Daoy (cell line): Measurements from ENCODE around the gene UPF2. TPM values are rescaled to one million over a fixed set of nuclear protein-coding genes. Genes with fewer than 3 reads are reported as not detected.

Experiments
- DNase-seq: peaks from one replicate; pipeline ENCODE4 v3.0.0-alpha.2; 2015; ENCODE audit warnings: low read depth
- total RNA-seq: library from RNA; depleted of rRNA; stranded (reverse); fragments of >200 nt; shearing (Covaris generic); gene quantifications from 2 replicates; pipeline ENCODE4 v1.2.3, GENCODE V29; 2014

UPF2 gene
- total RNA-seq, 1 experiment from 2014 or later = 14.2 TPM

- no peak for DNase-seq
Measured at GRCh38 chr10:11961771-11962170, 80.8 kb downstream of the UPF2 start.

GRCh38 chr10:11959966-11960365 is 82.6 kb downstream of the UPF2 start:
- no peak for DNase-seq

- DNase-seq = no peak
Measured at GRCh38 chr10:11958956-11959355, 83.7 kb downstream of the UPF2 start.

- no peak for DNase-seq
Measured at GRCh38 chr10:11951695-11952094, 90.9 kb downstream of the UPF2 start.

- DNase-seq = no peak
Measured at GRCh38 chr10:11950325-11951018, 92.1 kb downstream of the UPF2 start.

GRCh38 chr10:11949152-11949551 is 93.5 kb downstream of the UPF2 start:
- no peak for DNase-seq

GRCh38 chr10:11946652-11947051 is 96.0 kb downstream of the UPF2 start:
- no peak for DNase-seq

GRCh38 chr10:11936389-11937152 is 106.0 kb downstream of the UPF2 start:
- no peak for DNase-seq

- no peak for DNase-seq
Measured at GRCh38 chr10:11934262-11934661, 108.3 kb downstream of the UPF2 start.

- DNase-seq = no peak
Measured at GRCh38 chr10:11933577-11934223, 108.9 kb downstream of the UPF2 start.

GRCh38 chr10:11931038-11931437 is 111.6 kb downstream of the UPF2 start:
- no peak for DNase-seq

- DNase-seq = no peak
Measured at GRCh38 chr10:11930312-11930978, 112.2 kb downstream of the UPF2 start.

- no peak for DNase-seq
Measured at GRCh38 chr10:11927746-11928145, 114.9 kb downstream of the UPF2 start.

- no peak for DNase-seq
Measured at GRCh38 chr10:11921800-11922392, 120.7 kb downstream of the UPF2 start.

GRCh38 chr10:11919271-11919670 is 123.3 kb downstream of the UPF2 start:
- no peak for DNase-seq

- no peak for DNase-seq
Measured at GRCh38 chr10:11918384-11918783, 124.2 kb downstream of the UPF2 start.

GRCh38 chr10:11913079-11913641 is 129.4 kb downstream of the UPF2 start:
- no peak for DNase-seq

- no peak for DNase-seq
Measured at GRCh38 chr10:11910102-11910501, 132.5 kb downstream of the UPF2 start.

- no peak for DNase-seq
Measured at GRCh38 chr10:11909618-11910017, 133.0 kb downstream of the UPF2 start.

GRCh38 chr10:11908991-11909390 is 133.6 kb downstream of the UPF2 start:
- no peak for DNase-seq

- DNase-seq = no peak
Measured at GRCh38 chr10:11908536-11908935, 134.1 kb downstream of the UPF2 start.

- DNase-seq = no peak
Measured at GRCh38 chr10:11907914-11908313, 134.7 kb downstream of the UPF2 start.
